GM18867 (cell line): ENCODE measurements around the gene TOMM22.
"Not testable (repeated sequence)": the region's sequence is repeated elsewhere in the genome, so short reads cannot be mapped to it uniquely, and the experiment has no call there.

ENCODE experiments used
- ATAC-seq: cut with Tn5 transposase; IDR thresholded peaks from one replicate; pipeline ENCODE4 v1.9.1; 2021; ENCODE audit warnings: mild to moderate bottlenecking, moderate library complexity; ENCODE audit not compliant: unreplicated experiment

The TOMM22 gene

GRCh38 chr22:38681582-38682335 lies at the start of gene TOMM22:
TSS of gene TOMM22 (plus strand) at chr22:38681957. CDS start at chr22:38681979, 22 bp downstream.
- ATAC-seq, result peak; percentile 91

GRCh38 chr22:38632528-38632927 lies 49.2 kb upstream of the TOMM22 start:
- no peak for ATAC-seq

- ATAC-seq, result no peak
Observed at GRCh38 chr22:38638216-38638615, 43.5 kb upstream of the TOMM22 start.

- ATAC-seq, result no peak
Observed at GRCh38 chr22:38638728-38639127, 43.0 kb upstream of the TOMM22 start.

- ATAC-seq, result no peak
Observed at GRCh38 chr22:38641476-38642040, 40.2 kb upstream of the TOMM22 start.

- ATAC-seq, result not testable (repeated sequence)
Observed at GRCh38 chr22:38644245-38644644, 37.5 kb upstream of the TOMM22 start.

- ATAC-seq, result no peak
Observed at GRCh38 chr22:38645430-38645829, 36.3 kb upstream of the TOMM22 start.

- ATAC-seq, result no peak
Observed at GRCh38 chr22:38649841-38650522, 31.8 kb upstream of the TOMM22 start.

- no peak for ATAC-seq
Observed at GRCh38 chr22:38652859-38653258, 28.9 kb upstream of the TOMM22 start.

GRCh38 chr22:38653741-38654140 lies 28.0 kb upstream of the TOMM22 start:
- ATAC-seq, result no peak

- ATAC-seq, result no peak
Observed at GRCh38 chr22:38655519-38656255, 26.1 kb upstream of the TOMM22 start.

- ATAC-seq, result peak; percentile 72
Observed at GRCh38 chr22:38656256-38657044, 25.3 kb upstream of the TOMM22 start, which contains the start of the genes CBY1 and FAM227A. TSS of gene CBY1 (plus strand) at chr22:38656638. CDS start at chr22:38668055, 11,417 bp downstream. TSS of gene FAM227A (minus strand) at chr22:38656392. CDS start at chr22:38650168, 6,224 bp downstream.

GRCh38 chr22:38657045-38657909 lies 24.5 kb upstream of the TOMM22 start:
- peak; percentile 35 for ATAC-seq

- no peak for ATAC-seq
Observed at GRCh38 chr22:38674888-38675287, 6.9 kb upstream of the TOMM22 start.

GRCh38 chr22:38675833-38676232 lies 5.9 kb upstream of the TOMM22 start:
- ATAC-seq, result no peak

- no peak for ATAC-seq
Observed at GRCh38 chr22:38684895-38685294, 3.1 kb downstream of the TOMM22 start.

GRCh38 chr22:38685761-38686160 lies 4.0 kb downstream of the TOMM22 start:
- no peak for ATAC-seq

GRCh38 chr22:38689651-38690050 lies 7.9 kb downstream of the TOMM22 start:
- ATAC-seq, result no peak

- ATAC-seq, result no peak
Observed at GRCh38 chr22:38694049-38694448, 12.3 kb downstream of the TOMM22 start.
